Right lobe of liver (tissue), 4 donors: ENCODE data around the gene ENO2.

ENCODE experiments used
- POLR2A ChIP-seq: fragments of 450-650 bp; IDR thresholded peaks from one replicate; pipeline ENCODE4 v1.6.1; 2017; ENCODE audit warnings: antibody characterized with exemption, mild to moderate bottlenecking
- TF ChIP-seq, protein P1 (sequence below), 4 donors: fragments of 200-600 bp in 3 of 4; fragments of 450-650 bp in 1 of 4; IDR thresholded peaks; one replicate each; pipeline versions ENCODE4 v1.5.1 to v1.8.0; 2016 to 2022; ENCODE audit warnings: antibody characterized with exemption in 4 of 4, mild to moderate bottlenecking in 2 of 4
- donor health status: DM: no; HTN: no; CAD: no.
- donor health status: DM: no; HTN: no; CAD: no.
- donor health status: DM: no; HTN: yes; CAD: no.

DNA sequence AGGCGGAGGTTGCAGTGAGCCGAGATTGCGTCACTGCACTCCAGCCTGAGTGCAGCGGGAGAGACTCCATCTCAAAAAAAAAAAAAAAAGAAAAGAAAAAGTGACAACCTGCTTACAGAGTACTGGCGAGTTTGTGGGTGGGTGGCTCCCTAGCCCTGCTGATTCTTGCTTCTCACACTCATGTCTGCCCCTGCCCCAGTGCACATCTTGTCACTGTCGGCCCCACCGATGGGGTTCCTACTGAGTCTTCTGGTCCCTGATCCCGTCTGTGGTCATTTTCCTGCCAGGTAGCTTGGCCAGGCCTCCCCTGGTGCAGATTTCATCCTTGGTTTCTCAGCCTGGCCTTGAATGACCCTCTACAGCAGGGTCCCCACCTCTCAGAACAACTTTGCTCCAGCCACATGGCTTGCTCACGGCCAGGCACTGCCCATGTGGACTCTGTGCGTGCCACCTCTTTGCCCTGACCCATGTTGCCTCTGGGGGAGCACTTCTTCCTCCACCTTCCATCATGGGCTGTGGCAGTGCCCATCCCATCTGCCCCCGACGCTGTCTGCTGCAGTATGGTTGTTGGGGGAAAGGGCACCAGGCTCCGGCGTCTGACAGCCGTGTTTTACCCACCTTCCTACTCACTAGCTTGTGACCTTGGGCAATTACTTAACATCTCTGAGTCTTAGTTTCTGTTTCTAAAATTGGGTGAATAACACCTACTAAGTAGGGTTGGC, 34.7 kb downstream of the ENO2 start:
- TF ChIP-seq POLR2A, result no peak
- TF ChIP-seq, protein P1, sequence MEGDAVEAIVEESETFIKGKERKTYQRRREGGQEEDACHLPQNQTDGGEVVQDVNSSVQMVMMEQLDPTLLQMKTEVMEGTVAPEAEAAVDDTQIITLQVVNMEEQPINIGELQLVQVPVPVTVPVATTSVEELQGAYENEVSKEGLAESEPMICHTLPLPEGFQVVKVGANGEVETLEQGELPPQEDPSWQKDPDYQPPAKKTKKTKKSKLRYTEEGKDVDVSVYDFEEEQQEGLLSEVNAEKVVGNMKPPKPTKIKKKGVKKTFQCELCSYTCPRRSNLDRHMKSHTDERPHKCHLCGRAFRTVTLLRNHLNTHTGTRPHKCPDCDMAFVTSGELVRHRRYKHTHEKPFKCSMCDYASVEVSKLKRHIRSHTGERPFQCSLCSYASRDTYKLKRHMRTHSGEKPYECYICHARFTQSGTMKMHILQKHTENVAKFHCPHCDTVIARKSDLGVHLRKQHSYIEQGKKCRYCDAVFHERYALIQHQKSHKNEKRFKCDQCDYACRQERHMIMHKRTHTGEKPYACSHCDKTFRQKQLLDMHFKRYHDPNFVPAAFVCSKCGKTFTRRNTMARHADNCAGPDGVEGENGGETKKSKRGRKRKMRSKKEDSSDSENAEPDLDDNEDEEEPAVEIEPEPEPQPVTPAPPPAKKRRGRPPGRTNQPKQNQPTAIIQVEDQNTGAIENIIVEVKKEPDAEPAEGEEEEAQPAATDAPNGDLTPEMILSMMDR (IDR thresholded peaks at IDR 0.05), result no peak
